Hepatocyte (in vitro differentiated cells): ENCODE results near the gene KANSL2.

Experiments
- CTCF ChIP-seq: fragments of 200-600 bp; sonication (generic); IDR thresholded peaks from 2 replicates; pipeline ENCODE4 v1.5.1; 2016; ENCODE audit warnings: antibody characterized with exemption, mild to moderate bottlenecking; ENCODE audit not compliant: poor library complexity
- EZH2 ChIP-seq: fragments of 200-600 bp; sonication (generic); IDR thresholded peaks from 2 replicates; pipeline ENCODE4 v1.6.1; 2016; ENCODE audit warnings: antibody characterized with exemption, mild to moderate bottlenecking, borderline replicate concordance

- TF ChIP-seq EZH2 (no peak), CTCF (no peak)
Measured at GRCh38 chr12:48629541-48629940, 52.5 kb downstream of the KANSL2 start.
